Muscle of arm (tissue), 12 donors: Measurements from ENCODE around the gene TAF3. TPM values are rescaled to one million over a fixed set of nuclear protein-coding genes. Genes with fewer than 3 reads are reported as not detected.

ENCODE experiments used
- DNase-seq: peaks from one replicate; pipeline ENCODE4 v3.0.0-alpha.2; 2013
- polyA plus RNA-seq, 12 donors: library from polyadenylated mRNA; unstranded; fragments of 120-200 nt; gene quantifications; one replicate each; pipeline ENCODE4 v1.2.1, GENCODE V29; 2013; ENCODE audit not compliant: insufficient read length in 12 of 12

The TAF3 gene
- polyA plus RNA-seq, 12 donors = 5.3 to 10.7 (median 5.8) TPM; not detected in 1

GRCh38 chr10:7937315-7937945, 119.1 kb downstream of the TAF3 start:
- DNase-seq = no peak

- DNase-seq = no peak
Measured at GRCh38 chr10:7941576-7941975, 123.3 kb downstream of the TAF3 start.

- DNase-seq = no peak
Measured at GRCh38 chr10:7942316-7942715, 124.0 kb downstream of the TAF3 start.

GRCh38 chr10:7942859-7943258, 124.6 kb downstream of the TAF3 start:
- DNase-seq = no peak

GRCh38 chr10:7944215-7944480, 125.8 kb downstream of the TAF3 start:
- DNase-seq = no peak

- DNase-seq = no peak
Measured at GRCh38 chr10:7944537-7944936, 126.2 kb downstream of the TAF3 start.

- no peak for DNase-seq
Measured at GRCh38 chr10:7945034-7945433, 126.7 kb downstream of the TAF3 start.

DNA sequence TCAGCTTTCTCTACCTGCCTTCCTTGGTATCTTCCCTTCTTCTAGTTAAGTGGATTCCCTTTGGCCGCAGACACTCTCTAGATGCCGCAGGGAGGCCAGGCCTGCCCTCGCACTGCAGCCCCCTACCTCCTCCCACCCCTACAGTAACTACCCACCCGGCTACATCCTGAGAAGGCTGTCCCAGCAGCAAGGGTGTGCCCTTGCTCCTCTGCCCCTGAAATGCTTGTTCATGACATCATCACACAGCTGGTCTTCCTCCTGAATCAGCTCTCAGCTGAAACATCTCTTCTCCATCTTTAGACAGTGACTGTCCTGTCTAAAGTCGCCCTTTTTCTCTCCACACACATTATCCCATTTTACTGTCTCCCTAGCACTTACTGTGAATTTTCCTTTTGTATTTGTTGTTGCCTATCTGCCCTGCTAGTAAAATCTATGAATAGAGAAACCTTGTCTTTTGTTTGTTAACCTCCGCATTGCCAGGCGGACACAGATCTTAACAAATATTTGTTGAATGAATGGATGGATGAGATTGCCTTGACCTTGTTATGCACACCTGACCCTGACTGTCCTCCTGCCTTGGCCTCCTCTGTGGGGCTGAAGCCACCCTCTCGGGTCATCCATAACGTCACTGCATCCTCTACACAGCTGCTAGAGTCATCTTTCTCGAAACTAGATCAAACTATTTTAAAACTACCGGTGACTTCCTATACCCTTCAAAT, 127.3 kb downstream of the TAF3 start:
- DNase-seq = no peak

- no peak for DNase-seq
Measured at GRCh38 chr10:7948371-7949000, 130.2 kb downstream of the TAF3 start.

DNA sequence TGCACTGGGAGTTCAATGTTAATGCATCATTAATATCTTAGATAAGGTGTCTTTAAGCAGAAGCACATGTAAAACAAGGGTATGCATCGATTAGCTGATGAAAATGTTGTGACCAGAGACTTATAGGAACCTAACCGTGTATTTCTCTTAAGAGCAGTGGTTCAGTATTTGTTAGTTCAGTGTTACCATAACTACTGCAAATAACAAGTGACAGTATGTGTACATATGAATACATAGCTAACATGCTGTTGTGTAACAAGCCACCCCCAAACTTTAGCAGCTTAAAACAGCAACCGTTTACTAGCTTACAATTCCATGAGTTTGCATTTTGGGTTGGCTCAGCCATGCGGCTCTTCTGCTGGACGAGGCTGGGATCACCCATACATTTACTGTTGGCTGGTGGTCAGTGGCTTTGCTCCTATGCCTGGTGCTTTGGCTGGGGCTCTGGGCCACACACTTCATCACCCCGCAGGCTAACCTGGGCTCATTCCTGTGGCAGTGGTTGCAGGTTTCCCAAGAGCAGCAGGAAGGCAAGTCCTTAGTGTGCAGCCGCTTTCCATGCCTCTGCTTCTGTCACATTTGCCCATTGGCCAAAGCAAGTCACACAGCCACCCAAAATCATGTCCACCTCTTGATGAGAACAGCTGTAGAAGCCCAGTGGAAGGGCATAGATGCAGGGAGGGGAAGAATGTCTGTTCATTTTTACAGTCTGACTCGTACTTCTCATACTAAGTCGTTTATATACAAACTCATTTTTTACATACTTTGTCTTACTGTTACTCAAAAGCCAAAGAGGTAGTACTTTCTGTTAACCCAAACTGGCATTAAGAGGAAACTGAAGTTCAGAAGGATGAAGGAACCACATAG, 132.9 kb downstream of the TAF3 start:
- no peak for DNase-seq

DNA sequence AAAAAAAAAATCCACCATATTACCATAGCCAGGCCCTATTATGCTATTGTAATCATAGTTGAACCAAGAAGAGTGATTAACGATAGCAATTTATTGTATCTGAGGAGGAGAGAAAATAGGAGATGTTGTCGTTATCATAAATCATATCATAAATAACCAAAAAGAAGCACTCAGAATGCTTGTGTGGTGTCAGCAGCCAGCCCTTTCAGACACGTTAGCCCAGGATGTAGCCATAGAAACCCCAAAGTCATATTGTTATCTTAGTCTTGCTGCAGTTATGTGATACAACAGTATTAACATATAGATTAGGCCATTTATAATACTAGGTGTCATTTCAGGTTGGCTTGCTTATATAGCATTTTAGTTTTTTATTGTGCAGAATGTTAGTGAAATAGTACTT, 134.0 kb downstream of the TAF3 start:
- DNase-seq = no peak

GRCh38 chr10:7953447-7953846, 135.1 kb downstream of the TAF3 start:
- no peak for DNase-seq

- no peak for DNase-seq
Measured at GRCh38 chr10:7955446-7955845, 137.1 kb downstream of the TAF3 start.

GRCh38 chr10:7956508-7956907, 138.2 kb downstream of the TAF3 start:
- no peak for DNase-seq

DNA sequence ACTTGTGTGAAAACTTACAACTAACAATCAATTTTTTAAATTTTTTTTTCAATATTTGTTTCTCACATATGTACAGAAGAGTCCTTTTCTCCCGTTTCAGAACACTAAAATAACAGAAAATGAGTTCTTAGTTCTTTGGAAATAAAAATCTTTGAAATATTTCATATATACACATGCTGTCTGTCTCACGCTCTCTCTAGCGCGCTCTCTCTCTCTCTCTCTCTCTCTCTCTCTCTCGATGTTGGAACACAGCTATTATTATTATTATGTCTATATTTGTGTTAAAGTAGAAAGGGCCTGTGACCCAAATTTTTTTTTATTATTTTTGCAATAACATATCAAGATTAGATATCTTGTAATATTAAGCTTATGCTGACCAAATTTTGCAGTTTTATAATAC, 139.3 kb downstream of the TAF3 start:
- DNase-seq = no peak

DNA sequence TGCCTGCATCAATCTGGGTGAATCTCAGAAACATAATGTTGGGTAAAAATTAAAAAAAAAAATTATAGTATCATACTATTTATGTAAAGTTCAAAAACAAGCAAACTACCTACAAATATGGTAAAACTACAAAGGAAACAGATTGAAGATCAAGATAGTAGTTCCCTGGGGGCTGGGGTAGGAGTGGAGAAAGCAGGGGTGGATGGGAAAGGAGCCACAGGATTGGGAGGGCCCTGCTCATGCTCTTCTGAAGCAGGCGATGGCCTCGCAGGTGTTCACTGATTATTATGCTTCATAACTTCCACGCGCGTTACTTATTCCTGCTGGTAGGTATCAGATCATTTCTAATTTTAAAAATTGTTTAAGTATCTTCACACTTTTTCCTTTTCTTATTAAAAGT, 140.1 kb downstream of the TAF3 start:
- DNase-seq = no peak

DNA sequence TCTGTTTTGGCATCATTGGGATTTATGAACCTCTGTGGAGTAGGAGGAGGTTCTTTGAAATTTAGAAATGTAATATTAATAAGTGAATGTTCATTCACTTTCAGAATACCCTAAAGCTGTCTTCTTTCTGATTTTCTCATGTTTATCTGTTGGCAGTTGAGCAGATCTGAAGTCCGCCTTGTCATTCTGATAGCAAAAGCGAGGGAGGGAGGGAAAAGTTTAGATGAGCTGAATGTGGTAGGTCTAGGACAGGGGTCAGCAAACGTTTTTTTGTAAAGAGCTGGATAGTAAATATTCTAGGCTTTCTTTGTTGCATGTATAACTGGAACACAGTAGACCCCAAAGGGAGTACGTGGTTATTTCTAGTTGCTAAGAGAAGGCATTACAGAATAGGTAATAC, 141.8 kb downstream of the TAF3 start:
- no peak for DNase-seq

- no peak for DNase-seq
Measured at GRCh38 chr10:7962592-7962991, 144.3 kb downstream of the TAF3 start.

- DNase-seq = no peak
Measured at GRCh38 chr10:7965457-7965856, 147.2 kb downstream of the TAF3 start.

DNA sequence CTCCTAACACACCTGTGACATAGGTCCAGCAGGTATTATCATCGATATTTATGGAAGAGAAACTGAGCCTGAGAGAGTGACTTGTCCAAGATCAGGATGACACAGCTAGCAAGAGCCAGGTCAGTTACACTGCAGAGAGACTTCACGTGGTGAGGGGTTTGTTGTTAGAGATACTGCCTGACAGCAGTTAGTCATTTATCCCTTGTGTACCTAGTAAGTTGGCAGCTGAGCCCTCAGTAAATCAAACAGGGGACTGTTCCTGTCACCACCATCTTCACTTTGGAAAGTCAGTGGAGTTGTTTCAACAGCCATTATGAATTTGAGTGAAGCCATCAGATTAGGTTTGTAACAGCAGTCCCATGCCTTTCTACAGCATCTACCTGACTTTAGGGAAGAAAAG, 148.7 kb downstream of the TAF3 start:
- DNase-seq = no peak

GRCh38 chr10:7968510-7969112, 150.3 kb downstream of the TAF3 start:
- DNase-seq = no peak

DNA sequence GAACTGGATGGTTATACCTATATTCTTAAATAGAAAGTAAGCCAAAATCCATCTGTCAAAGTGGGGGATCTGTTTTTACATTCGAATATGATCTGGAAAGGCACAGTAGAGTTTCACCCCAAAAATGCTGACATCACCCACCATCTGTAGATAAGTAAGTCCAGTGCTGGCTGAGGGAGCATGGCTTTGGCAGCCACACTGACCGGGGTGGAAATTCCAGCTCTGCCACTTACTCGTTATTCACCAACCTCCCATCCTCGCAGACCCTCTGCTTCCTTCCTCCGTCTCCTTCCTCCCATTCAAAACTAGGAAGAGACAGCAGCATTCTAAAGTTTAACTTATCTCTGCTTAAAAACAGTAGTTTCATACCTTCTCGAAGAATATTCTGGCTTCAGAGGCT, 151.3 kb downstream of the TAF3 start:
- no peak for DNase-seq
